ENCODE results near the gene GRB2. TPM values are rescaled to one million over a fixed set of nuclear protein-coding genes. Genes with fewer than 3 reads are reported as not detected.

GRB2 gene
- total and polyA plus RNA-seq, 2 of the 8 experiments (the other 6 are each of a cell fraction or from before 2014, with no cell fraction given): 44.2 to 101 TPM

DNA sequence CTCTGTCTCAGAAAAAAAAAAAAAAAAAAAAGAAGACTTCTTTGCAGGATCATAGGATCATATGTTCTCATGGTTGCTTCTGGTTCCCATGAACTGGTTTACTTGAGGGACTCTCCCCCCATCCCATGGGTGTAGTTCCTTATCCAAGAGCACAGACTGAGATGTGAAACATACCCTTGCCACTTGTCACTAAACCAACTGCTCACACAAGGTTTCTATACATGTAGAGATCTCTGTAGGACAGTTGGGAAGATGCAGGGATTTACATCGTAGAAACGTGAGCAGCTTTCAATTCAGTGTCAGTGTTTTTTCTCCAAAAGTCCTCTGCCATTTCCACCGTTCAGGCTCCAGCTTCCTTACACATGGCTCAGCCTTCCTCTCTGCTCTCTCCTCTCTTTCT is 39.8 kb upstream of the GRB2 start (continued):
- TF ChIP-seq MAFK (IDR thresholded peaks at IDR 0.05; ENCODE audit: low read depth, low read length): no peak

Data from H1 (cell line).